Stomach (tissue), 9 donors: ENCODE results near the gene FBXL16. TPM values are rescaled to one million over a fixed set of nuclear protein-coding genes. Genes with fewer than 3 reads are reported as not detected.

ENCODE experiments used
- DNase-seq, 2 donors: peaks; one replicate each; pipeline versions ENCODE4 v3.0.0 to v3.0.0-alpha.2; 2013 to 2019
- H3K27ac ChIP-seq, 5 donors: fragments of 200-600 bp in 4 of 5; sonication (generic) in 4 of 5; one replicate each; pipeline ENCODE4 v1.5.1; 2013 to 2019; ENCODE audit warnings: mild to moderate bottlenecking in 1 of 5, moderate library complexity in 1 of 5
- H3K27me3 ChIP-seq, 3 donors: fragments of 200-600 bp; sonication (generic); one replicate each; pipeline ENCODE4 v1.5.1; 2017 to 2019; ENCODE audit warnings: mixed run types in 1 of 3
- H3K36me3 ChIP-seq, 4 donors: fragments of 200-600 bp; sonication (generic); 1 replicate in 3 of 4; 2 replicates in 1 of 4; pipeline ENCODE4 v1.5.1; 2016 to 2019
- H3K4me1 ChIP-seq, 4 donors: fragments of 200-600 bp; sonication (generic); one replicate each; pipeline ENCODE4 v1.5.1; 2016 to 2019
- H3K4me3 ChIP-seq, 4 donors: fragments of 200-600 bp; sonication (generic) in 3 of 4; one replicate each; pipeline ENCODE4 v1.5.1; 2016 to 2019; ENCODE audit warnings: mild to moderate bottlenecking in 1 of 4
- H3K9me3 ChIP-seq, 4 donors: fragments of 200-600 bp; sonication (generic); one replicate each; pipeline ENCODE4 v1.5.1; 2016 to 2019
- EP300 ChIP-seq: sonication (generic); formaldehyde crosslinking; IDR thresholded peaks from one replicate; pipeline ENCODE4 v1.6.1; 2017; ENCODE audit warnings: antibody characterized with exemption
- POLR2A ChIP-seq, 4 donors: fragments of 450-650 bp; IDR thresholded peaks; one replicate each; pipeline ENCODE4 v1.6.1; 2016; ENCODE audit warnings: antibody characterized with exemption in 4 of 4, control low read depth in 2 of 4, mild to moderate bottlenecking in 1 of 4, moderate library complexity in 1 of 4
- POLR2AphosphoS5 ChIP-seq, 3 donors: sonication (generic); formaldehyde crosslinking; IDR thresholded peaks; one replicate each; pipeline ENCODE4 v1.6.1; 2016; ENCODE audit warnings: antibody characterized with exemption in 3 of 3
- WGBS, 5 donors: extraction: QIAGEN DNeasy Blood & Tissue Kit in 3 of 5; methylation state at CpG; one replicate each; pipeline versions ENCODE4 v1.1.5 to v1.1.7; 2013 to 2018; 5-methylcytosine and 5-hydroxymethylcytosine counted together
- intact Hi-C: fragments of 100-400 bp; cut with DNase I; formaldehyde crosslinking; loops from one replicate; pipeline ENCODE4 v1.15.1; 2023; ENCODE audit warnings: low total_unique reads
- polyA plus RNA-seq, 3 donors: library from polyadenylated mRNA; stranded (reverse); fragments of 200-250 nt; gene quantifications; one replicate each; pipeline ENCODE4 v1.2.3, GENCODE V29; 2013
- total RNA-seq, 5 donors: library from RNA; depleted of rRNA; stranded (reverse); fragments of >200 nt; gene quantifications; one replicate each; pipeline versions ENCODE4 v1.1.0 to v1.2.3, GENCODE V29; 2014 to 2016
- TF ChIP-seq, protein P1 (sequence below), 7 experiments: fragments of 450-650 bp in 4 of 7; fragments of 200-600 bp in 3 of 7; sonication (generic) in 3 of 7; IDR thresholded peaks; one replicate each; pipeline ENCODE4 v1.5.1; 2016 to 2019; ENCODE audit warnings: antibody characterized with exemption in 7 of 7, control low read depth in 2 of 7, mild to moderate bottlenecking in 1 of 7
- donor health status: healthy with polysubstance abuse.
- donor health status: Bipolar disorder and iron deficiency.
- donor health status: healthy.

FBXL16 gene
- total and polyA plus RNA-seq, 8 donors = 0.37 to 3.6 (median 0.72) TPM; not detected in 3

DNA sequence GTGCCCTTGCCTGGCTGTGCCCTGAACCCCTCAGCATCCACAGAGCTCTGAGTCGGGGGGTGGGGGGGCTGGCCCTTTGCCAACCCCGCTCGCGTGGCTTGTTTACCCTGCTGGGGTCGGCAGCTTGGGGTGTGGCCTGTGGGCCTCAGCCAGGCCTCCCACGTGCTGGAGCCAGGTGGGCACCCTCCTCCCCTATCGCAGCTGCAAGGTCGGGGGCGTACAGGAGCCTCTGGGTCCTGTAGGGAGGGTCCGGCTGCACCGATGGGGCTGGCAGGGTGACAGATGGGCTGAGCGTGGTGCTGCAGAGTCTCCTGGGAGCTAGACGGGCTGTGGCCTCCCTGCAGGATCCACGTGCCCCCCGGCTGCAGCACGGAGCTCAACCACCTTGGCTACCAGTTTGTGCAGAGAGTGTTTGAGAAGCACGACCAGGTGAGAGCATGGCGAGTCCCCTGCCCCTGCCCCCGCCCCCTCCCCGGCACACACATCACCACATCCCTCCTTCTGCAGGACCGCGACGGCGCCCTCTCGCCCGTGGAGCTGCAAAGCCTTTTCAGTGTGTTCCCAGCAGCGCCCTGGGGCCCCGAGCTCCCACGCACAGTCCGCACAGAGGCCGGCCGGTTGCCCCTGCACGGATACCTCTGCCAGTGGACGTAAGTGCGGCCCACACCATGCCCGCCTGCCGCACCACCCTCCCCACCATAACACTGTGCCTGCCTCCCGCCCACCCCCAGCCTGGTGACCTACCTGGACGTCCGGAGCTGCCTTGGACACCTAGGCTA is 34.1 kb downstream of the FBXL16 start:
- Histone ChIP-seq H3K4me1 (peaks cover 41 to 58% (median 48%) of the 10 kb centered on the region in 4 donors), H3K36me3 (peaks cover 44 to 53% (median 52%) of the 10 kb centered on the region in 4 donors), H3K9me3 (no peaks in the 10 kb centered on the region), H3K27me3 (peaks cover 0 to 17% (median 0%) of the 10 kb centered on the region in 3 donors), H3K4me3 (no peak overlapping the region), H3K27ac (no peak overlapping the region)
- TF ChIP-seq EP300 (no peak), POLR2AphosphoS5 (IDR thresholded peaks at IDR 0.05) (no peak), POLR2A (IDR thresholded peaks at IDR 0.05) (no peak)
- TF ChIP-seq, protein P1, sequence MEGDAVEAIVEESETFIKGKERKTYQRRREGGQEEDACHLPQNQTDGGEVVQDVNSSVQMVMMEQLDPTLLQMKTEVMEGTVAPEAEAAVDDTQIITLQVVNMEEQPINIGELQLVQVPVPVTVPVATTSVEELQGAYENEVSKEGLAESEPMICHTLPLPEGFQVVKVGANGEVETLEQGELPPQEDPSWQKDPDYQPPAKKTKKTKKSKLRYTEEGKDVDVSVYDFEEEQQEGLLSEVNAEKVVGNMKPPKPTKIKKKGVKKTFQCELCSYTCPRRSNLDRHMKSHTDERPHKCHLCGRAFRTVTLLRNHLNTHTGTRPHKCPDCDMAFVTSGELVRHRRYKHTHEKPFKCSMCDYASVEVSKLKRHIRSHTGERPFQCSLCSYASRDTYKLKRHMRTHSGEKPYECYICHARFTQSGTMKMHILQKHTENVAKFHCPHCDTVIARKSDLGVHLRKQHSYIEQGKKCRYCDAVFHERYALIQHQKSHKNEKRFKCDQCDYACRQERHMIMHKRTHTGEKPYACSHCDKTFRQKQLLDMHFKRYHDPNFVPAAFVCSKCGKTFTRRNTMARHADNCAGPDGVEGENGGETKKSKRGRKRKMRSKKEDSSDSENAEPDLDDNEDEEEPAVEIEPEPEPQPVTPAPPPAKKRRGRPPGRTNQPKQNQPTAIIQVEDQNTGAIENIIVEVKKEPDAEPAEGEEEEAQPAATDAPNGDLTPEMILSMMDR (IDR thresholded peaks at IDR 0.05) = no peak
- no peak for DNase-seq
- intact Hi-C loops = no loop called here
- WGBS, 5 donors = 81 to 90% (median 85%) methylated on average over 22 to 40 of the region's 40 CpGs

DNA sequence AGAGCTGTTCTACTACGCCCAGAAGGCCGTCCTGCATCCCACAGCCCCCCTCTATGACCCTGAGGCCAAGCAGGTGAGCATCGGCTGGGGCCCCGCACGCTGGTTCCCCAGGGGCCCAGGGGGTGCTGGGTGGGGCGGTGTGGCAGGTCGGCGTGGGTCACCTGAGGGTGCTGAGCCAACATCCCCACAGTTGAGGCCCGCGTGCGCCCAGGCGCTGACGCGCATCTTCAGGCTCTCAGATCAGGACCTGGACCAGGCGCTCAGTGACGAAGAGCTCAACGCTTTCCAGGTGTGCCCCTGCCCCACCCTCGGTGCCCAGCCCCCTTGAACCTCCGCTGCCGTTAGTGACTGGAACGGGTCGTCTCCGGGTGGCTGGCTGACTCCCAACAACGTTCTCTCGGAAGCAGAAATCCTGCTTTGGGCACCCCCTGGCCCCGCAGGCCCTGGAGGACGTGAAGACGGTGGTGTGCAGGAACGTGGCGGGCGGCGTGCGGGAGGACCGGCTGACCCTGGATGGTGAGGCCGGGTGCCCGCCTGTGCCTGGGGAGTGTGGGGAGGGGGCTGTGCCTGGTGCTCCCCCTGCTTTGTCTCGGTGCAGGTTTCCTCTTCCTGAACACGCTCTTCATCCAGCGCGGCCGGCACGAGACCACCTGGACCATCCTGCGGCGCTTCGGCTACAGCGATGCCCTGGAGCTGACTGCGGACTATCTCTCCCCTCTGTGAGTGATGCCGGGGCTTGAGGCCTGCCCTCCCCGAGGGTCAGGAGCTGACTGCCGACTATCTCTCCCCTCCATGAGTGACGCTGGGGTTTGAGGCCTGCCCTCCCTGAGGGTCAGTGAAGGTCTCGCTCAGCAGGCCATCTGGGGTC is 34.9 kb downstream of the FBXL16 start:
- Histone ChIP-seq H3K9me3 (no peaks in the 10 kb centered on the region), H3K4me3 (no peak overlapping the region), H3K4me1 (peaks cover 32 to 50% (median 40%) of the 10 kb centered on the region in 4 donors), H3K27me3 (peaks cover 0 to 9% (median 0%) of the 10 kb centered on the region in 3 donors), H3K36me3 (peaks cover 44 to 53% (median 52%) of the 10 kb centered on the region in 4 donors), H3K27ac (no peak overlapping the region)
- intact Hi-C loops = no loop called here
- DNase-seq = no peak
- 90 to 92% (median 91%) methylated on average over 43 to 52 of the region's 52 CpGs for WGBS, 5 donors
- TF ChIP-seq, protein P1 (IDR thresholded peaks at IDR 0.05) = no peak
- TF ChIP-seq EP300 (no peak), POLR2A (IDR thresholded peaks at IDR 0.05) (no peak), POLR2AphosphoS5 (IDR thresholded peaks at IDR 0.05) (no peak)

- no peaks in the 10 kb centered on the region for H3K27me3 ChIP-seq
- TF ChIP-seq, protein P1 (IDR thresholded peaks at IDR 0.05) = no peak
- TF ChIP-seq POLR2A (IDR thresholded peaks at IDR 0.05) (no peak), POLR2AphosphoS5 (IDR thresholded peaks at IDR 0.05) (no peak), EP300 (no peak)
- peaks cover 44 to 53% (median 52%) of the 10 kb centered on the region in 4 donors for H3K36me3 ChIP-seq
- no peaks in the 10 kb centered on the region for H3K9me3 ChIP-seq
- WGBS, 5 donors = 93 to 96% (median 95%) methylated on average over 8 to 13 of the region's 13 CpGs
- intact Hi-C loops = no loop called here
- H3K27ac ChIP-seq = no peak overlapping the region
- H3K4me1 ChIP-seq = peaks cover 22 to 39% (median 29%) of the 10 kb centered on the region in 4 donors
- H3K4me3 ChIP-seq = peak overlapping the region in 1 of 4 donors; percentile 82
- no peak for DNase-seq
Measured at GRCh38 chr16:669666-670065, 35.9 kb downstream of the FBXL16 start.

- Histone ChIP-seq H3K27me3 (no peaks in the 10 kb centered on the region), H3K9me3 (no peaks in the 10 kb centered on the region), H3K4me1 (peaks cover 21 to 30% (median 25%) of the 10 kb centered on the region in 4 donors), H3K36me3 (peaks cover 41 to 45% (median 45%) of the 10 kb centered on the region in 4 donors), H3K4me3 (peak overlapping the region; percentile 82 to 98 (median 92)), H3K27ac (peak overlapping the region; percentile 86 to 93 (median 88))
- intact Hi-C loops = no loop called here
- no peak for DNase-seq
- TF ChIP-seq POLR2A (IDR thresholded peaks at IDR 0.05) (no peak), POLR2AphosphoS5 (IDR thresholded peaks at IDR 0.05) (no peak), EP300 (no peak)
- TF ChIP-seq, protein P1 (IDR thresholded peaks at IDR 0.05) = no peak
- WGBS, 5 donors = 3 to 8% (median 5%) methylated on average over 36 to 50 of the region's 50 CpGs
Measured at GRCh38 chr16:668519-669171, 37.0 kb downstream of the FBXL16 start.
